Esophagus muscularis mucosa (tissue), 4 donors: ENCODE data around the gene MVB12B. TPM values are rescaled to one million over a fixed set of nuclear protein-coding genes. Genes with fewer than 3 reads are reported as not detected.

ENCODE experiments used
- DNase-seq: peaks from one replicate; pipeline ENCODE4 v3.0.0-alpha.2; 2017; ENCODE audit errors: extremely low spot score
- H3K27ac ChIP-seq, 4 donors: fragments of 200-600 bp; sonication (generic); replicated peaks in 1 of 4; 1 replicate in 3 of 4; 2 replicates in 1 of 4; pipeline ENCODE4 v1.5.1; 2016 to 2019; ENCODE audit warnings: mild to moderate bottlenecking in 1 of 4
- H3K27me3 ChIP-seq, 4 donors: fragments of 200-600 bp; sonication (generic); one replicate each; pipeline versions ENCODE4 v1.5.1 to v1.6.0; 2016 to 2019
- H3K36me3 ChIP-seq, 4 donors: fragments of 200-600 bp; sonication (generic); one replicate each; pipeline ENCODE4 v1.5.1; 2016 to 2019
- H3K4me1 ChIP-seq, 4 donors: fragments of 200-600 bp; sonication (generic); one replicate each; pipeline ENCODE4 v1.5.1; 2016 to 2019
- H3K4me3 ChIP-seq, 4 donors: fragments of 200-600 bp; sonication (generic); 1 replicate in 2 of 4; 2 replicates in 2 of 4; pipeline ENCODE4 v1.5.1; 2016 to 2019; ENCODE audit warnings: mild to moderate bottlenecking in 4 of 4, moderate library complexity in 1 of 4
- H3K9me3 ChIP-seq, 4 donors: fragments of 200-600 bp; sonication (generic); 1 replicate in 3 of 4; 2 replicates in 1 of 4; pipeline ENCODE4 v1.5.1; 2016 to 2019
- CTCF ChIP-seq, 3 experiments: fragments of 200-600 bp in 2 of 3; fragments of 450-650 bp in 1 of 3; sonication (generic) in 2 of 3; IDR thresholded peaks; one replicate each; pipeline ENCODE4 v1.5.1; 2017 to 2019; ENCODE audit warnings: antibody characterized with exemption in 3 of 3, mild to moderate bottlenecking in 2 of 3, moderate library complexity in 1 of 3
- EP300 ChIP-seq: sonication (generic); formaldehyde crosslinking; IDR thresholded peaks from one replicate; pipeline ENCODE4 v1.6.1; 2017; ENCODE audit warnings: antibody characterized with exemption
- POLR2A ChIP-seq: fragments of 450-650 bp; IDR thresholded peaks from one replicate; pipeline ENCODE4 v1.6.1; 2017; ENCODE audit warnings: antibody characterized with exemption, moderate library complexity, mild to moderate bottlenecking, low read depth
- POLR2AphosphoS5 ChIP-seq, 2 donors: sonication (generic); formaldehyde crosslinking; IDR thresholded peaks; one replicate each; pipeline ENCODE4 v1.6.1; 2017; ENCODE audit warnings: antibody characterized with exemption in 2 of 2
- WGBS: methylation state at CpG from one replicate; pipeline ENCODE4 v1.1.5; 2018; 5-methylcytosine and 5-hydroxymethylcytosine counted together
- intact Hi-C: fragments of 100-400 bp; cut with DNase I; formaldehyde crosslinking; loops from one replicate; pipeline ENCODE4 v1.15.1; 2023
- total RNA-seq, 4 donors: library from RNA; depleted of rRNA; stranded (reverse); fragments of >200 nt; gene quantifications; one replicate each; pipeline versions ENCODE4 v1.1.0 to v1.2.1, GENCODE V29; 2016

Gene MVB12B
- total RNA-seq, 4 donors from 2014 or later: 14.1 to 25.0 (median 18.4) TPM

DNA sequence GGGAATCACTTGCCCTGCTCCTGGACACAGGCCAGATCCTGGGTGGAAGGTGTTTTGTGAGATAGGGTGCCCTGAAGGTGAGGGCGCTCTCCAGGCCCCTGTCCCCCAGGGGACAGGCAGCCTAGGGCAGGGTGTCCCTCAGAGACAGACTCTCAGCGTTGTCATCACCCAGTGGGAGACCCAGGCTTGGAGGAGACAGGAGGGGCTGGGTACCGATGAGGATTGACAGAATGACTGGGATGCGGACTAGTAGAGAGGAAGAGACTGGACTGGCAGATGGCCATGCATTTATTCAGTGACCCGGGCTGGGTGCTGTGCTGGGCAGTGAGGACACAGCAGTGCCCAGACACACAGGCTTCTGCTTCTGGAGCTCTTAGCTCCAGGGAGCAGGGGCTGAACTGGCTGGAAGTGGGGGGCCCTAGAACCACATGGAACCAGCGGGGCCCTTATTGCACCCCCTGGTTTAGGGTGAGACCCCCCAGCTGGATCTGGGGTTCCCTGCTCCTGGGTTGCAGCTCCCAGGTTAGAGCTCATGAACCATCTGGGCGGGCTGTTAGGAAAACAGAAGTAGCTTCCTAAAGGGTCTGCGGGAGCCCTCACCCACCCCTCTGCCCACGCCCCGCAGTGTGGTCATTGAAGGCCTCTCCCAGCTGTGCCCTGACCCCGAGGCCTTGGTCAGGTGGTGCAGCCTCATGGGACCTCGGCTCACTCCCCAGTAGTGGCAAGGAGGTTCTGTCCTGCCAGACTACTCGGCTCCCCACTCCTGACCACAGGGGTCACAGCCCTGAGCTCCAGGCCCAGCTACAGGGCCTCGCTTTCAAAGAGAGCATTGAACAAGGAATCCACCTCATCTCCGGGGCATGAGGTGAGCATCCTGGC lies 170.4 kb downstream of the MVB12B start:
- Histone ChIP-seq H3K4me1 (peaks cover 19 to 34% (median 31%) of the 10 kb centered on the region in 4 donors), H3K4me3 (no peak overlapping the region), H3K9me3 (no peaks in the 10 kb centered on the region), H3K27ac (no peak overlapping the region), H3K27me3 (no peaks in the 10 kb centered on the region), H3K36me3 (peaks cover 0 to 21% (median 0%) of the 10 kb centered on the region in 4 donors)
- DNase-seq: no peak
- intact Hi-C loops: no loop called here
- 89% methylated on average over 8 of the region's 15 CpGs for WGBS
- TF ChIP-seq CTCF (IDR thresholded peaks at IDR 0.05) (no peak), POLR2A (no peak), POLR2AphosphoS5 (IDR thresholded peaks at IDR 0.05) (no peak), EP300 (no peak)

DNA sequence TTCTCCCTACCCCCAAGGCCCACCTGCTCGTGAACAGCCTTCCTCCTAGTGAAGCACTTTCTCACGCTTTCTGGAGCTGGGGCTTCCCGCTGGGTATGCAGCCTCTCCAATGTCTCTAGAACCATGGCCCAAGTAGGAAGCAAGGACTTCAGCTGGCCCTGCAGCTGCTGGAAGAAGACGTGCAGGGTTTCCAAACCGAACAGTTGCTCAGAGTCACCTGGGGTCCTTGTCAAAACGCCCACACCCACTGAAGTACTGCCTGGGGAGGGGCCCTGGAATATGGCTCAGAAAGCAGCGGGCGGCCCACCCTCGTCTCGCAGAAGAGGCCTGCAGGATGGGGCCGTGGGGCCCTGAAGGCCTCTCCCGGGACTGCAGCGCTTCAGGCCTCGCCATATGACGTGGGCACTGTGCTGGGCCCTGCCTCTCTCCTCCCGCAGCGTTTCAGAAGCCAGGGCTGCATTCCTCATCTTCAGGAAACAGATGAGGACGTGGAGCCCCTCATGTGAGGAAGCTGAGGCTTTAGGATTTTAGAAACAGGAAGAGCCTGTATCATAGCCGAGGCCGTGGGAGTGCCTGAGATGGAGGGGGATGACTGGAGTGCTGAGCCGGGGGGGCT lies 171.1 kb downstream of the MVB12B start:
- Histone ChIP-seq H3K9me3 (no peaks in the 10 kb centered on the region), H3K27me3 (no peaks in the 10 kb centered on the region), H3K36me3 (peaks cover 0 to 17% (median 0%) of the 10 kb centered on the region in 4 donors), H3K4me3 (no peak overlapping the region), H3K27ac (no peak overlapping the region), H3K4me1 (peaks cover 19 to 34% (median 31%) of the 10 kb centered on the region in 4 donors)
- WGBS: 99% methylated on average over 10 of the region's 21 CpGs
- DNase-seq: no peak
- no peak for TF ChIP-seq POLR2AphosphoS5 (IDR thresholded peaks at IDR 0.05)
- TF ChIP-seq CTCF (IDR thresholded peaks at IDR 0.05): no peak
- TF ChIP-seq EP300: no peak
- TF ChIP-seq POLR2A: no peak
- intact Hi-C loops: no loop called here

DNA sequence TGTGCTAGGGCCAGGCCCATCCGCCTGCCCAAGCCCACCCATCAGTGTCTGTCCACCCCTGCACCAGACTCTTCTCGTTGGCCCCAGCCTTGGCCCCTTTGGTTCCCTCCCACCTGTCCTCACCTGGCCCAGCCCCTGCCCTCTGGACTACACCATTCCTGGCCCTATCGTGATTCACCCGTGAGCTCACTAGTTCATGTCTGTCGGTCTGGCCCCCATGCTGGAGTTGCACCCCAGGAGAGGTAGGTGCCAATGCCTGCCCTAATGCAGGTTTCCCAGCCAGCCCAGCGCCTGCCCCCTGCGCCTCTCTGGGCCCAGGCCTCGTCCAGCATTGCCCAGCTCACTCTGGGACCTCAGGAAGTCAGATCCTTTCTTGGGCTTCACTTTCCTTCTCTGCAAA lies 171.7 kb downstream of the MVB12B start:
- Histone ChIP-seq H3K27ac (peak overlapping the region in 1 of 4 donors; percentile 22), H3K9me3 (no peaks in the 10 kb centered on the region), H3K27me3 (no peaks in the 10 kb centered on the region), H3K4me3 (no peak overlapping the region), H3K36me3 (peaks cover 0 to 23% (median 5%) of the 10 kb centered on the region in 4 donors), H3K4me1 (peaks cover 19 to 34% (median 31%) of the 10 kb centered on the region in 4 donors)
- TF ChIP-seq POLR2A: no peak
- TF ChIP-seq POLR2AphosphoS5 (IDR thresholded peaks at IDR 0.05): no peak
- no peak for TF ChIP-seq EP300
- no peak for TF ChIP-seq CTCF (IDR thresholded peaks at IDR 0.05)
- WGBS: 77% methylated on average over 5 of the region's 8 CpGs
- DNase-seq: no peak
- intact Hi-C loops: no loop called here

DNA sequence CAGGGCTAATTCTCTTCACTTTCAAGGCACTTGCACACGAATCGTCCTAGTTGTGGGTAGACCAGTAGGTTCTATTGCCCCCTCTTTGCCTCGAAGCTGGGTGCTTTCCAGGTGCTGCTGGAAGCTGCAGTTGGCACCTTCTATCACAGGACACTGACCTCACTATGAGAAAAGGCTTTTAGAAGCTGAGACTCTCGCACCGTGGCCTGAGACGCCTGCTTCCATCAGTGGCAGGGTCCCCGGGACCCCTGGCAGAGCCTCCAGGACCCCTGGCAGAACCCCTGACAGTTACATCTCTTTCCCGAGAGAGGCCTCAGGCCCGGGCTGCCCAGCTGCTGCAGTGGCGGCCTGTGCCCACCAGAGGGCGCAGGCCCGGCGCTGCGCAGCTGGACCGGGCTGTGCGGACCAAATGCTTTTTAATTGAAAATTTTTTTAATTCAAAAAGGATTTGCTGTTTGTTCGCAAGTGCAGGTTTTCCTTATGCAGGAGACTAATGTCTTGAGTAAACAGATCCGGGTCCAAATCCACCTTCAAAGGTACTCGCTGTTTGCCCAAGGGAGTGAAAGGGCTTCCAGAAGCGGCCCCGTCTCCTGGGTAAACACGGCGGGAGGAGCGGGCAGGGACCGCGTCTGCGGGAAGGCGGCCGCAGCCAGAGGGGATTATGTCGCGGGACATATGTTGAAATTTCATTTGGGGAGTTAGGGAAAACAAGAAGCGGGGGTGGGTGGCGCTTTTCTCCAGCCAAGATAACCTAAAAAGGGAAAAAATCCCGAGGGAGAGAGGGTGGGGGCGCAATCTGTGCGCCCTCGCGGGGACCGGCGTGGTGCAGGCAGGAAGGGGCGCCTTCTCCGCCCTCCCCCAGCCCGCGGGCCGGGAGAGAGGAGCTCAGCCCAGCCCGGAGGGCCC lies 172.6 kb downstream of the MVB12B start:
- Histone ChIP-seq H3K27ac (peak overlapping the region; percentile 11 to 60 (median 40)), H3K9me3 (no peaks in the 10 kb centered on the region), H3K4me3 (peak overlapping the region; percentile 47 to 52 (median 50)), H3K27me3 (no peaks in the 10 kb centered on the region), H3K36me3 (peaks cover 6 to 32% (median 14%) of the 10 kb centered on the region in 4 donors), H3K4me1 (peaks cover 19 to 34% (median 31%) of the 10 kb centered on the region in 4 donors)
- no peak for DNase-seq
- intact Hi-C loops: no loop called here
- TF ChIP-seq EP300 (no peak), POLR2A (no peak), CTCF (IDR thresholded peaks at IDR 0.05) (peak in 2 of 3 experiments; percentile 98 to 100), POLR2AphosphoS5 (IDR thresholded peaks at IDR 0.05) (no peak)
- WGBS: 9% methylated on average over 33 of the region's 46 CpGs
